GM21367 (cell line): ENCODE results near the gene ANKRD11.
"Not testable (repeated sequence)": the region's sequence is repeated elsewhere in the genome, so short reads cannot be mapped to it uniquely, and the experiment has no call there.

Source experiments
- ATAC-seq: cut with Tn5 transposase; IDR thresholded peaks from one replicate; pipeline ENCODE4 v1.9.1; 2021; ENCODE audit not compliant: unreplicated experiment

ANKRD11 gene

GRCh38 chr16:89434490-89434889 lies 55.9 kb downstream of the ANKRD11 start:
- ATAC-seq = no peak

GRCh38 chr16:89433363-89433984 lies 56.9 kb downstream of the ANKRD11 start:
- ATAC-seq = not testable (repeated sequence)

GRCh38 chr16:89431630-89432029 lies 58.7 kb downstream of the ANKRD11 start:
- ATAC-seq = no peak

GRCh38 chr16:89431158-89431584 lies 59.2 kb downstream of the ANKRD11 start:
- ATAC-seq = no peak

- no peak for ATAC-seq
These were observed 59.8 kb downstream of the ANKRD11 start for GRCh38 chr16:89430436-89431157.

- ATAC-seq = not testable (repeated sequence)
These were observed 61.8 kb downstream of the ANKRD11 start for GRCh38 chr16:89428605-89429004.

- no peak for ATAC-seq
These were observed 63.4 kb downstream of the ANKRD11 start for GRCh38 chr16:89426736-89427530.

- no peak for ATAC-seq
These were observed 64.8 kb downstream of the ANKRD11 start for GRCh38 chr16:89425523-89425922.

GRCh38 chr16:89423681-89424260 lies 66.6 kb downstream of the ANKRD11 start:
- no peak for ATAC-seq

- peak; percentile 52 for ATAC-seq
These were observed 67.3 kb downstream of the ANKRD11 start for GRCh38 chr16:89422905-89423630.

- ATAC-seq = peak; percentile 42
These were observed 67.8 kb downstream of the ANKRD11 start for GRCh38 chr16:89422527-89422904.

- not testable (repeated sequence) for ATAC-seq
These were observed 69.1 kb downstream of the ANKRD11 start for GRCh38 chr16:89421300-89421699.

- no peak for ATAC-seq
These were observed 70.2 kb downstream of the ANKRD11 start for GRCh38 chr16:89420204-89420603.

- no peak for ATAC-seq
These were observed 72.0 kb downstream of the ANKRD11 start for GRCh38 chr16:89418352-89418751.

- ATAC-seq = no peak
These were observed 73.0 kb downstream of the ANKRD11 start for GRCh38 chr16:89417352-89417751.

- no peak for ATAC-seq
These were observed 76.4 kb downstream of the ANKRD11 start for GRCh38 chr16:89413811-89414585.

- ATAC-seq = no peak
These were observed 77.5 kb downstream of the ANKRD11 start for GRCh38 chr16:89412811-89413210.

GRCh38 chr16:89411335-89411850 lies 79.0 kb downstream of the ANKRD11 start:
- ATAC-seq = no peak

GRCh38 chr16:89410794-89411309 lies 79.5 kb downstream of the ANKRD11 start:
- no peak for ATAC-seq

GRCh38 chr16:89410322-89410721 lies 80.0 kb downstream of the ANKRD11 start:
- ATAC-seq = no peak
